A549 (cell line): ENCODE measurements around the gene RNH1. TPM values are rescaled to one million over a fixed set of nuclear protein-coding genes. Genes with fewer than 3 reads are reported as not detected.
A peak's percentile ranks its signal among the peaks of the same experiment; 100 is the strongest.

Experiments
- ATAC-seq, 2 experiments: fragments of 200-7000 bp in 1 of 2; fragments of >200 bp in 1 of 2; cut with Nextera tagmentation in 1 of 2; cut with Tn5 transposase in 1 of 2; 3 replicates each; pipeline versions ENCODE4 v1.8.0 to v1.9.1; 2018 to 2020; ENCODE audit warnings: mild to moderate bottlenecking in 1 of 2, moderate library complexity in 1 of 2
- CTCF ChIA-PET: fragments of 300-600 bp; sonication (Branson Sonifier 250); formaldehyde crosslinking; extraction: SDS; loops from one replicate; lab custom pipeline; 2021; ENCODE audit warnings: antibody characterized with exemption, inconsistent platforms; lab: Yijun Ruan, JAX
- POLR2A ChIA-PET: fragments of 350-600 bp; formaldehyde crosslinking; extraction: SDS; loops from one replicate; lab custom pipeline; 2021; ENCODE audit warnings: antibody characterized with exemption, inconsistent platforms; lab: Yijun Ruan, JAX
- DNase-seq, 2 experiments: peaks; one replicate each; pipeline versions ENCODE4 v3.0.0 to v3.0.0-alpha.2; 2011 to 2016; ENCODE audit warnings: low read depth in 1 of 2, low spot score in 1 of 2
- FAIRE-seq: peaks from 2 replicates; lab custom pipeline; 2011; peaks lifted over from hg19 to GRCh38; lab: Jason Lieb, UNC
- H3K27ac ChIP-seq, 2 experiments: fragments of >200 bp; sonication (Bioruptor Twin); formaldehyde crosslinking; 3 replicates each; pipeline ENCODE4 v1.5.1; 2016 to 2017
- H3K4me1 ChIP-seq: fragments of >200 bp; sonication (Bioruptor Twin); formaldehyde crosslinking; 3 replicates; pipeline ENCODE4 v1.6.1; 2016
- H3K4me2 ChIP-seq: fragments of >200 bp; sonication (Bioruptor Twin); formaldehyde crosslinking; 3 replicates; pipeline ENCODE4 v1.6.1; 2016
- H3K4me3 ChIP-seq: fragments of >200 bp; sonication (Bioruptor Twin); formaldehyde crosslinking; 3 replicates; pipeline ENCODE4 v1.5.1; 2016
- H3K9me3 ChIP-seq: fragments of >200 bp; sonication (Bioruptor Twin); formaldehyde crosslinking; 3 replicates; pipeline ENCODE4 v1.6.1; 2016
- CHD2 ChIP-seq: fragments of 150-350 bp; IDR thresholded peaks from 2 replicates; pipeline ENCODE4 v1.6.1; 2014; ENCODE audit warnings: low read length; ENCODE audit not compliant: partially characterized antibody
- FOSL2 ChIP-seq, 2 experiments: fragments of 450-650 bp in 1 of 2; fragments of >200 bp in 1 of 2; sonication (Bioruptor Twin) in 1 of 2; formaldehyde crosslinking; IDR thresholded peaks; 2 replicates each; pipeline versions ENCODE4 v1.5.0 to v1.6.1; 2016 to 2020; ENCODE audit warnings: mild to moderate bottlenecking in 1 of 2, moderate library complexity in 1 of 2
- FOXS1 ChIP-seq: fragments of 250-450 bp; sonication (Bioruptor Pico); IDR thresholded peaks from 2 replicates; pipeline ENCODE4 v1.5.0; 2020; ENCODE audit warnings: mild to moderate bottlenecking, moderate library complexity
- HOXA7 ChIP-seq: fragments of 250-450 bp; sonication (Bioruptor Pico); IDR thresholded peaks from 2 replicates; pipeline ENCODE4 v1.5.0; 2020; ENCODE audit warnings: mild to moderate bottlenecking, moderate library complexity
- JUNB ChIP-seq: fragments of >200 bp; sonication (Bioruptor Twin); formaldehyde crosslinking; IDR thresholded peaks from 2 replicates; pipeline ENCODE4 v1.6.1; 2016
- MAFK ChIP-seq: fragments of 450-650 bp; IDR thresholded peaks from 2 replicates; pipeline ENCODE4 v1.6.1; 2014; ENCODE audit not compliant: partially characterized antibody
- NPAS2 ChIP-seq: fragments of 250-450 bp; sonication (Bioruptor Pico); IDR thresholded peaks from 2 replicates; pipeline ENCODE4 v1.8.0; 2022; ENCODE audit warnings: mild to moderate bottlenecking, moderate library complexity, borderline replicate concordance
- POLR2A ChIP-seq: IDR thresholded peaks from 2 replicates; pipeline ENCODE4 v1.6.1; 2012; ENCODE audit warnings: mild to moderate bottlenecking, low read length
- RAD21 ChIP-seq, 2 experiments: fragments of >200 bp in 1 of 2; sonication (Bioruptor Twin) in 1 of 2; formaldehyde crosslinking in 1 of 2; IDR thresholded peaks in 1 of 2; conservative IDR thresholded peaks in 1 of 2; 2 replicates in 1 of 2; 3 replicates in 1 of 2; pipeline ENCODE4 v1.6.1; 2012 to 2018; ENCODE audit warnings: inconsistent platforms in 1 of 2
- RARB ChIP-seq: fragments of 250-450 bp; sonication (Bioruptor Pico); IDR thresholded peaks from 2 replicates; pipeline ENCODE4 v1.8.0; 2021; ENCODE audit warnings: mild to moderate bottlenecking, moderate library complexity
- RFX5 ChIP-seq: fragments of 450-650 bp; IDR thresholded peaks from 2 replicates; pipeline ENCODE4 v1.7.1; 2014; ENCODE audit warnings: antibody characterized with exemption, mild to moderate bottlenecking, moderate library complexity
- RNF2 ChIP-seq: fragments of 200-600 bp; sonication (generic); IDR thresholded peaks from 2 replicates; pipeline ENCODE4 v1.6.1; 2016; ENCODE audit warnings: low read depth, mild to moderate bottlenecking, antibody characterized with exemption, moderate library complexity, borderline replicate concordance
- TP53 ChIP-seq: fragments of 250-450 bp; sonication (Bioruptor Pico); IDR thresholded peaks from 2 replicates; pipeline ENCODE4 v1.5.0; 2021; ENCODE audit warnings: mild to moderate bottlenecking, moderate library complexity
- ZFP36 ChIP-seq: fragments of 450-650 bp; IDR thresholded peaks from 2 replicates; pipeline ENCODE4 v1.6.1; 2014; ENCODE audit warnings: borderline replicate concordance; ENCODE audit not compliant: partially characterized antibody
- ZSCAN20 ChIP-seq: fragments of 250-450 bp; sonication (Bioruptor Pico); IDR thresholded peaks from 2 replicates; pipeline ENCODE4 v1.8.0; 2022; ENCODE audit warnings: mild to moderate bottlenecking, moderate library complexity
- WGBS: methylation state at CpG from one replicate; pipeline ENCODE4 v1.1.6; 2017; ENCODE audit errors: missing lambda C conversion rate; 5-methylcytosine and 5-hydroxymethylcytosine counted together
- polyA plus RNA-seq, 4 experiments: library from polyadenylated mRNA; depleted of rRNA in 3 of 4; stranded (reverse); fragments of >200 nt; fragmentation: RNase III in 1 of 4; extraction: RNeasy Plus Mini Kit Qiagen cat#74134 plus additional on column Dnase treatment in 1 of 4; gene quantifications; 2 replicates in 3 of 4; 3 replicates in 1 of 4; pipeline ENCODE4 v1.2.3, GENCODE V29; 2011 to 2017
- TF ChIP-seq, protein P1 (sequence below): fragments of >200 bp; sonication (Bioruptor Twin); formaldehyde crosslinking; IDR thresholded peaks from 3 replicates; pipeline ENCODE4 v1.5.1; 2016
- TF ChIP-seq, protein P2 (sequence below): fragments of >200 bp; sonication (Bioruptor Twin); formaldehyde crosslinking; IDR thresholded peaks from 3 replicates; pipeline ENCODE4 v1.6.1; 2016
- TF ChIP-seq, protein P3 (sequence below): fragments of >200 bp; sonication (Bioruptor Twin); formaldehyde crosslinking; IDR thresholded peaks from 2 replicates; pipeline ENCODE4 v1.6.1; 2016
- TF ChIP-seq, protein P4 (sequence below): IDR thresholded peaks from 2 replicates; pipeline ENCODE4 v1.6.1; 2012
- TF ChIP-seq, protein P5 (sequence below): fragments of 450-650 bp; IDR thresholded peaks from 2 replicates; pipeline ENCODE4 v1.6.1; 2014; ENCODE audit warnings: antibody characterized with exemption
- TF ChIP-seq, protein P6 (sequence below): fragments of 250-450 bp; sonication (Bioruptor Pico); IDR thresholded peaks from 2 replicates; pipeline ENCODE4 v1.5.0; 2020; ENCODE audit warnings: low read depth, mild to moderate bottlenecking, moderate library complexity

RNH1 gene
- polyA plus RNA-seq, 2 of the 4 experiments (the other 2 are of a cell fraction) = 85.8 to 135 TPM

DNA sequence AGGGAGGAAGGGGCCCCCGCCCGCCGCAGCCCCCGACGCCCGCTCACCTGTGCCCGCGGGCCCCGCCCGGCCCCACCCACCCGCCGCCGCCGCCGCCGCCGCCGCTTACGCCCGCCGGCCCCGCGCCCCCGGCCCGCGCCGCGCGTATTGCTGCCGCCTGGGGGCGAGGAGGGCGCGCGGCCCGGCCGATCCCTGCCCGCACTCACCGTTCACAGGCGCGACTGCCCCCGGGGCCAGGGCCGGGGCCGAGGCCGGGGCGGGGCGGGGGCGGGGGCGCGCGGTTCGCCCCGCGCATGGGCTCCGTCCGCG is 28.1 kb upstream of the RNH1 start:
- ChIA-PET POLR2A (interaction anchor here (0.8 to 1.2 kb wide), 5 partner anchors 10 to 328 kb away, joined by 3 to 4 read pairs (median 4); partner anchors contain the start of genes BET1L, PHRF1 and RIC8A), CTCF (interaction anchor here (1.2 to 5.8 kb wide), 3 partner anchors 17 to 20 kb away, joined by 3 to 40 read pairs (median 9); no protein-coding TSS in a partner anchor)
- peak in 1 of 2 experiments; percentile 35 for DNase-seq
- Histone ChIP-seq H3K9me3 (no peaks in the 10 kb centered on the region), H3K27ac (peak overlapping the region; percentile 95 to 98), H3K4me2 (peak overlapping the region; percentile 97), H3K4me1 (peaks cover 12% of the 10 kb centered on the region), H3K4me3 (peak overlapping the region; percentile 89)
- FAIRE-seq = no peak
- ATAC-seq = peak in 1 of 2 experiments; percentile 35; a peak in 3 of 6 replicates
- no CpG with 5 or more reads among the region's 56 CpGs for WGBS
- TF ChIP-seq, protein P1, sequence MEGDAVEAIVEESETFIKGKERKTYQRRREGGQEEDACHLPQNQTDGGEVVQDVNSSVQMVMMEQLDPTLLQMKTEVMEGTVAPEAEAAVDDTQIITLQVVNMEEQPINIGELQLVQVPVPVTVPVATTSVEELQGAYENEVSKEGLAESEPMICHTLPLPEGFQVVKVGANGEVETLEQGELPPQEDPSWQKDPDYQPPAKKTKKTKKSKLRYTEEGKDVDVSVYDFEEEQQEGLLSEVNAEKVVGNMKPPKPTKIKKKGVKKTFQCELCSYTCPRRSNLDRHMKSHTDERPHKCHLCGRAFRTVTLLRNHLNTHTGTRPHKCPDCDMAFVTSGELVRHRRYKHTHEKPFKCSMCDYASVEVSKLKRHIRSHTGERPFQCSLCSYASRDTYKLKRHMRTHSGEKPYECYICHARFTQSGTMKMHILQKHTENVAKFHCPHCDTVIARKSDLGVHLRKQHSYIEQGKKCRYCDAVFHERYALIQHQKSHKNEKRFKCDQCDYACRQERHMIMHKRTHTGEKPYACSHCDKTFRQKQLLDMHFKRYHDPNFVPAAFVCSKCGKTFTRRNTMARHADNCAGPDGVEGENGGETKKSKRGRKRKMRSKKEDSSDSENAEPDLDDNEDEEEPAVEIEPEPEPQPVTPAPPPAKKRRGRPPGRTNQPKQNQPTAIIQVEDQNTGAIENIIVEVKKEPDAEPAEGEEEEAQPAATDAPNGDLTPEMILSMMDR = 0 out of 3 replicates have a peak, but pooled peaks have one; percentile 10
- TF ChIP-seq, protein P2, sequence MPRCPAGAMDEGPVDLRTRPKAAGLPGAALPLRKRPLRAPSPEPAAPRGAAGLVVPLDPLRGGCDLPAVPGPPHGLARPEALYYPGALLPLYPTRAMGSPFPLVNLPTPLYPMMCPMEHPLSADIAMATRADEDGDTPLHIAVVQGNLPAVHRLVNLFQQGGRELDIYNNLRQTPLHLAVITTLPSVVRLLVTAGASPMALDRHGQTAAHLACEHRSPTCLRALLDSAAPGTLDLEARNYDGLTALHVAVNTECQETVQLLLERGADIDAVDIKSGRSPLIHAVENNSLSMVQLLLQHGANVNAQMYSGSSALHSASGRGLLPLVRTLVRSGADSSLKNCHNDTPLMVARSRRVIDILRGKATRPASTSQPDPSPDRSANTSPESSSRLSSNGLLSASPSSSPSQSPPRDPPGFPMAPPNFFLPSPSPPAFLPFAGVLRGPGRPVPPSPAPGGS = no peak; the same call in 2 of the 3 replicates

DNA sequence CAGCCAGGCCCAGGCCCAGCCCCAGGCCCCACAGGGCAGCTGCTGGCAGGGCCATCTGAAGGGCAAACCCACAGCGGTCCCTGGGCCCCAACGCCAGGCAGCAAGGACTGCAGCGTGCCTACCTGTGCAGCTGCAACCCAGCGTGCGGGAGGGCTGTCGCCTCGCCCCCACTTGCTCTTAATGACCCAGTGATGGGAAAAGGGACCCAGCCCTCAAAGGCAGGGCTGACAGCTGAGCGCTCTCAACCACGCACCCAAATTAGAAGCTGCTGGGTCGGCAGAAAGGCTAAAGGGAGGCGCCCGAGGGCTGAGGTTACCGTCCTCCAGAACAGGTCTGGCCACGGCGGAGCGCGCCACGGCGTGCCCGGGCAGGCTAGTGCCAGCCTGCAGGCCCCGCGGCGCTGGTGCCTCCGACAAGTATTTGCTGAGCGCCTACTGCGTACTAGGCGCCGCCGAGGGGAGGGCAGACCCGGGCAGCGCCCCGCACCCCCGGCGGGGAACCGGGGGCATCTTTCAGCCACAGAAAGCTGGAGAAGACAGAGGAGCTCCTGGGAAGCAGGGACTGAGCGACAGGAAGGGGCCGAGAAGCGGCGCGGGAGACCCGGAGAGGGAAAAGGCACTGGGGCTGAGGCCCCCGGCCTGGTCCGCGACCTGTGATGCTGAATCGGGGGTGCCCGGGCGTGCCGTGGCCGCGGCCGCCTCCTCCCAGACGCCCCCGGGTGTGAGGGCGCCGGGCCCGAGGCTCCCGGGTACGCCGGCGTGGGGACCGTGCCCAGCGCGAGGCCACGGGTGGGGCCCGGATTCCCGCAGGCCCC is 27.6 kb upstream of the RNH1 start:
- TF ChIP-seq, protein P3, sequence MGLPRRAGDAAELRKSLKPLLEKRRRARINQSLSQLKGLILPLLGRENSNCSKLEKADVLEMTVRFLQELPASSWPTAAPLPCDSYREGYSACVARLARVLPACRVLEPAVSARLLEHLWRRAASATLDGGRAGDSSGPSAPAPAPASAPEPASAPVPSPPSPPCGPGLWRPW = no peak
- TF ChIP-seq RNF2 (no peak), MAFK (peak; percentile 32), RAD21 (conservative IDR thresholded peaks at IDR 0.05 in 1 of 2, IDR thresholded peaks at IDR 0.05 in 1 of 2) (no peak)
- TF ChIP-seq, protein P4, sequence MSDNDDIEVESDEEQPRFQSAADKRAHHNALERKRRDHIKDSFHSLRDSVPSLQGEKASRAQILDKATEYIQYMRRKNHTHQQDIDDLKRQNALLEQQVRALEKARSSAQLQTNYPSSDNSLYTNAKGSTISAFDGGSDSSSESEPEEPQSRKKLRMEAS = 0 out of 2 replicates have a peak, but pooled peaks have one; percentile 43
- TF ChIP-seq, protein P5, sequence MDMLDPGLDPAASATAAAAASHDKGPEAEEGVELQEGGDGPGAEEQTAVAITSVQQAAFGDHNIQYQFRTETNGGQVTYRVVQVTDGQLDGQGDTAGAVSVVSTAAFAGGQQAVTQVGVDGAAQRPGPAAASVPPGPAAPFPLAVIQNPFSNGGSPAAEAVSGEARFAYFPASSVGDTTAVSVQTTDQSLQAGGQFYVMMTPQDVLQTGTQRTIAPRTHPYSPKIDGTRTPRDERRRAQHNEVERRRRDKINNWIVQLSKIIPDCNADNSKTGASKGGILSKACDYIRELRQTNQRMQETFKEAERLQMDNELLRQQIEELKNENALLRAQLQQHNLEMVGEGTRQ = no peak
- H3K9me3 ChIP-seq = no peaks in the 10 kb centered on the region
- ATAC-seq (peak; percentile 14 to 18; a peak in 5 of 6 replicates), DNase-seq (no peak), FAIRE-seq (no peak)
- ChIA-PET CTCF (interaction anchor here (1.2 to 5.8 kb wide), 4 partner anchors 13 to 21 kb away, joined by 3 to 40 read pairs (median 11); no protein-coding TSS in a partner anchor), POLR2A (interaction anchor here (0.5 kb wide), 1 partner anchor 36 kb away, joined by 6 read pairs; no protein-coding TSS in a partner anchor)
- H3K4me1 ChIP-seq = peaks cover 12% of the 10 kb centered on the region
- peak overlapping the region; percentile 97 for H3K4me2 ChIP-seq
- H3K27ac ChIP-seq = peak overlapping the region; percentile 95 to 98
- H3K4me3 ChIP-seq = peak overlapping the region; percentile 89
- WGBS = 11% methylated on average over 24 of the region's 66 CpGs

DNA sequence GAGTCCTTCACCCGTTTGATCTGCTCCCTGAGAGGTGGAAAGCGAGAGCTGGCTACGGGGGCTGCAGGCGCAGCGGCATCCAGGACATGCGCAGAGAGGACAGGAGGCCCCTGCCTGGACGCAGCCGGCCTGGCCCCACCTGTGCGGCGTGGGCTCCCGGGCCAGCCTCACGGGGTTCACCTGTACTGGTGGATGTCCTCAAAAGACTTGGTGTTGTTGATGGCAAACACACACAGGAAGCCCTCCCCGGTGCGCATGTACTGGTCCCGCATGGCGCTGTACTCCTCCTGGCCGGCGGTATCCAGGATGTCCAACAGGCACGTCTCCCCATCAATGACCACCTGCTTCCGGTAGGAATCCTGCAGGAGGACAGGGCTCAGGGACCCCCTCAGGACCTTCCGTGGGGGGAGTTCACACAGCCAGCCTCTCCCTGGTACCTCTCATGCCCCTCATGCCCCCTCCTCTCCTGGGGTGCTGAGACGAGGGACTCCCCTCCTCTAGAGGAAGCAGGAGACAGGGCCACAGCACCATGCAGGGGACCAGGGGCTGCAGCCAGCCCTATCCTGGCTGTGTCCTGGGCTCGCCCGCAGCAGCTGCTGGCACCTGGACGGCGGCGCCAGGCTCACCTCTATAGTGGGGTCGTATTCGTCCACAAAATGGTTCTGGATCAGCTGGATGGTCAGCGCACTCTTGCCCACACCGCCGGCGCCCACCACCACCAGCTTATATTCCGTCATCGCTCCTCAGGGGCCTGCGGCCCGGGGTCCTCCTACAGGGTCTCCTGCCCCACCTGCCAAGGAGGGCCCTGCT is 26.7 kb upstream of the RNH1 start:
- Histone ChIP-seq H3K4me1 (peaks cover 12% of the 10 kb centered on the region), H3K4me2 (peak overlapping the region; percentile 97), H3K9me3 (no peaks in the 10 kb centered on the region), H3K4me3 (peak overlapping the region; percentile 89), H3K27ac (peak overlapping the region; percentile 95 to 98; a peak in 5 of 6 replicates)
- POLR2A ChIA-PET = no interaction called here
- 96% methylated on average over 20 of the region's 37 CpGs for WGBS
- CTCF ChIA-PET = interaction anchor here (1.1 to 5.8 kb wide), 6 partner anchors 12 to 23 kb away, joined by 3 to 40 read pairs (median 7); no protein-coding TSS in a partner anchor
- no peak for DNase-seq
- no peak for ATAC-seq
- no peak for FAIRE-seq
- TF ChIP-seq ZFP36 (no peak), POLR2A (no peak), JUNB (no peak), FOXS1 (CRISPR knock-in tag) (no peak), TP53 (no peak), HOXA7 (no peak), CHD2 (no peak), NPAS2 (CRISPR knock-in tag) (no peak), RARB (CRISPR knock-in tag) (no peak), FOSL2 (IDR thresholded peaks at IDR 0.05) (no peak), FOSL2 (CRISPR knock-in tag; IDR thresholded peaks at IDR 0.05) (no peak), RNF2 (no peak), RFX5 (no peak), ZSCAN20 (CRISPR knock-in tag) (no peak)
- TF ChIP-seq, protein P3 = no peak
- TF ChIP-seq, protein P6, sequence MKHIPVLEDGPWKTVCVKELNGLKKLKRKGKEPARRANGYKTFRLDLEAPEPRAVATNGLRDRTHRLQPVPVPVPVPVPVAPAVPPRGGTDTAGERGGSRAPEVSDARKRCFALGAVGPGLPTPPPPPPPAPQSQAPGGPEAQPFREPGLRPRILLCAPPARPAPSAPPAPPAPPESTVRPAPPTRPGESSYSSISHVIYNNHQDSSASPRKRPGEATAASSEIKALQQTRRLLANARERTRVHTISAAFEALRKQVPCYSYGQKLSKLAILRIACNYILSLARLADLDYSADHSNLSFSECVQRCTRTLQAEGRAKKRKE (CRISPR knock-in tag) = no peak
- TF ChIP-seq, protein P2 = no peak
